Cardiac septum (tissue), 1 donor: ENCODE data around the gene MZB1. TPM values are rescaled to one million over a fixed set of nuclear protein-coding genes. Genes with fewer than 3 reads are reported as not detected.
"Not testable (repeated sequence)": the region's sequence is repeated elsewhere in the genome, so short reads cannot be mapped to it uniquely, and the experiment has no call there.

Experiments used
- DNase-seq: peaks from one replicate; pipeline ENCODE4 v3.0.0-alpha.2; 2020; ENCODE audit warnings: low spot score
- intact Hi-C: fragments of 100-400 bp; cut with DNase I; formaldehyde crosslinking; loops from one replicate; pipeline ENCODE4 v1.14.0; 2022
- total RNA-seq: library from RNA; stranded (reverse); fragmentation: NEBNext Ultra II Directional; extraction: Animal tissue kit (Norgen Biotek cat#: 25700); gene quantifications from one replicate; pipeline ENCODE4 v1.2.1, GENCODE V29; 2021
- donor health status: DM: no; HTN: no; CAD: no.

The MZB1 gene
- total RNA-seq, 1 donor from 2014 or later, result 0.51 TPM

DNA sequence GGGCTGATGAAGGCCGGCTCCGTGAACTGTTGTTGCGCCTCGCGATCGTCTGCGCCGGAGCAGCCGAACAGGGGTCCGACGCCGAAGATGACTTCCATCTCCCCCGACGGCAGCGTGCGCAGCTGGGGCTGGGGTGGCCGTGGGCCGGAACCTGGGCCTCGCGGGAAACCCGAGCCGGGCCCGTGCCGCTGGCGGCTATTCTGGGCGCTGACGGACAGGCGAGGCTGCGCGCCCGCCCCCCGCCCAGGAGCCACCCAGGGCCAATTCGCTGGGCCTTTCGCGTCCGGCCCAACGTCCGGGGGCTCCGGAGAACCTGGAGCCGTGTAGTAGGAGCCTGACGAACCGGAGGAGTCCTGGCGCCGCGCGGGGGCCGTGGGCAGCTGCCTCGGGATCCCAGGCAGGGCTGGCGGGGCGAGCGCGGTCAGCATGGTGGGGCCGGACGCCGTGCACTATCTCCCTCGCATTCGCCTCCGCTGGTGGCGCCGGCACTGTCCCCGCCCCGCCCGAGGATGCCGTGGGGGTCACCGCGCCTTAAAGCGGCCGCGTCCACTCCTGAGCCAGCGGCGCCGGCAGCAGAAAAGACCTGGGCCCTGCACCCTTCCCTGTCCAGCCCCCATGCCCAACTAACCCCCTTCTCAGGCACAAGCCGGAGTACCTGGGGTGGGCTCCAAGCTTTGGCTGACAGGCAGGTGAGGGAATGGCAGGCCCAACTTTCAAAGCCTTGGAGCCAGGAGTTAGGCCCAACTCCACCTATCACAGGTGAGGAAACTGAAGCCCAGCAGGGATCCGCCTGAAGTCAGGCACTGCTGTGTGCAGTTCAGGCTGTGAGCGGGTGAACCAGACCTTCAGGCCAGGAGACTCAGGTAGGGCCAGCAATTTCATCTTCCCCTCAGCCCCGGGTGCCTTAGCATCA, 5.2 kb upstream of the MZB1 start, which contains the start of gene PROB1:
Gene PROB1 (minus strand): TSS at position 451 of the 913 bp plus-strand sequence. CDS start 23 bp downstream, at position 428.
- peak; percentile 87 for DNase-seq
- intact Hi-C loops, result loop anchor here (2.0 to 5.0 kb wide), 4 partner anchors 24 to 128 kb away; partner anchors contain the start of genes MATR3 and PAIP2

- DNase-seq, result no peak
- intact Hi-C loops, result loop anchor here (2.0 to 5.0 kb wide), 4 partner anchors 25 to 127 kb away; partner anchors contain the start of genes MATR3 and PAIP2
Observed at GRCh38 chr5:139394123-139394653, 4.5 kb upstream of the MZB1 start.

DNA sequence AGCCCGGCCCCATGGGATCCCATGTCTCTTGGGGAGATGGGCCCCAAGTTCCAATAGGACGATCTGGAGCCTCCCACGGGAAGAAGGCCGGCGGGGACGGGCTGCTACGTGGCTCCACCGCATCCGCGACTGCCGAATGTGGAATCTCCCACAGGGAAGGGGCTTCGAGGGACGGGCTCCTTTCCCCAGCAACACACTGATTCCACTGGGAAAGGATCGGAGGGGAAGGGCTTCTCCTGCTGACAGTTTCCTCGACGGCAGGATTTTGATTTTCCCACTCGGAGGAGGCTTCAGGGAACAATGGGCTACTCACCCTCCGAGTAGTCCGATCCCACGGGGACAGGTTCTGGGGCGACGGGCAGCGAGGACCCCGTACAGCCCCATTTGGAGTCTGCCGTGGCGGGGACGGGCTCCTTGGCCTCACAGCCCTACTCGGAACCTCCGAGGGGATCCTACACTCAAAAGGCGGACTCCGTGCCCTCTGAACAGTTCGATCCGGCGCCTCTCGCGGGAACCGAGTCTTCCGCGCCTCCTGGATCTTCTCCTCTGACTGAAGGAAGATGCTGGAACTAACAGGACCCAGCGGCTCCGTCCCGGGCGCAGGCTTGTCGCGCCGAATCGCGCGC, 3.9 kb upstream of the MZB1 start:
- DNase-seq, result no peak
- intact Hi-C loops, result loop anchor here (2.0 to 5.0 kb wide), 4 partner anchors 25 to 126 kb away; partner anchors contain the start of genes MATR3 and PAIP2

GRCh38 chr5:139392678-139393496, 3.2 kb upstream of the MZB1 start:
- peak; percentile 87 for DNase-seq
- intact Hi-C loops, result loop anchor here (5.0 kb wide), 3 partner anchors 51 to 126 kb away; partner anchors contain the start of genes MATR3 and PAIP2

- no peak for DNase-seq
- intact Hi-C loops, result loop anchor here (5.0 kb wide), 3 partner anchors 50 to 125 kb away; partner anchors contain the start of genes MATR3 and PAIP2
Observed at GRCh38 chr5:139392324-139392677, 2.6 kb upstream of the MZB1 start.

DNA sequence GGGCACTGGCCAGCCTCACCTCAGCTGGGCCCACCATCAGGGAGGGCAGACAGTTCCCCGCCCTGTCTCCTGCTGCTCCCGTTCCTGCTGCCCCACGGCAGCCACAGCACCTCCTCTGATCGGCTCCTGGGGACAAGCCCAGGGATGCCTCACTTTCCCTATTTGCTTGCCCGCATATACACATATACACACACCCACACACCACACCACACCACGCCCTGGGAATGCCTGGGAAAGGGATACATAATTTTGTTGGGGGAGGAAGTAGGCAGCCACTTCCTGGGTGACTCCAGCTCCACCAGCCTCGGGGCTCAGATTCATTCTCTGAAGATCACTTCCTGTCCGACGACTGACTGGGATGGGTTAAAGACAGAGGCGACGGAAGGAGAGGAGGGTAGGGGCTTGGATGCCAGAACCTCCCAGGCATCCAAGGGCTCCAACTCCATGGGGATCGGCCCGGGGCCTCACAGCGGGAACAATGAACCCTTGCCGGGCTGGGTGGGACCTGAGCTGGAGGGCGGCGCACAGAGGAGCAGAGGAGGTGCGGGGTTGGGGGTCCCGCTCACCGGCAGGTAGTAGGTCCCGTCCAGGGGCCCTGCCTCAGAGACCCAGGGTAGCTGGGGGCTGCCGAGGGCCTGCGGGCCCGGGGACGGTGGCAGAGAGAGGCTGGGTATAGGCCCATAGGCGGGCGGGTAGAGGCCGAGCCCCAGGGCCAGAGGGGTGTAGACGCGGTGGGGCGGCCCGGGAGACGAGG, 2.0 kb upstream of the MZB1 start:
- DNase-seq, result no peak
- intact Hi-C loops, result loop anchor here (5.0 kb wide), 3 partner anchors 49 to 124 kb away; partner anchors contain the start of genes MATR3 and PAIP2

- intact Hi-C loops, result loop anchor here (5.0 kb wide), 3 partner anchors 49 to 124 kb away; partner anchors contain the start of genes MATR3 and PAIP2
- DNase-seq, result peak; percentile 46
Observed at GRCh38 chr5:139390639-139391569, 1.2 kb upstream of the MZB1 start.

- intact Hi-C loops, result no loop called here
Observed at GRCh38 chr5:139388198-139388821, 1.4 kb downstream of the MZB1 start.

DNA sequence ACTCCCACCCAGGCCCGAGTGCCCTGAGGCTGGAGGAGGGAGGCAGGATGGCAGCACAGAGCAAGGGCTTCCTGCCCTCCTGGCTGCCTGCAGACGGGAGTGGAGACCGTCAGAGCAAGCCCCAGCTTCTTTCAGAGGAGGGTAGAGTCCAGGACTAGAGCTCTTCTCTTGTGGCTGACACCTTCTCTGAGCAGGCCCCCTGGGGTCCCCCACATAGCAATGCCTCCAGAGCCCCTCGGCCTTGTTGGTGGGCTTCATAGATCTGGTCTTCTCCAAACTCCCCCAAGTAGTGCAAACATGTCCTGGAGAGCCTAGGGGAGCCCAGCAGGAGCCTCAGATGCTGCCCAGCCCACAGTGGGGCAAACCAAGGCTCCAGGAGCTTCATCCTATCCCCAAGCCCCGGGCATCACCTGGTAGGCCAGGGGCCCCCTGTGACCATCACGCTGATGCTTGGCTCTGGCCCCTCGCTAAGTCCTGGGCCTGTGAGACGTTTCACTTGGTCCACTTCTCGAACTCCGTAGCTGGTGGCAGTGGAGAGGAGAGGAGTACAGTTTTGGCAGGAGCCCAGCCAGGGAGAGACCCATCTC, 2.0 kb downstream of the MZB1 start:
- DNase-seq, result no peak
- intact Hi-C loops, result no loop called here

More at GRCh38 chr5:139388198-139388821, 1.4 kb downstream of the MZB1 start:
- DNase-seq, result no peak

DNA sequence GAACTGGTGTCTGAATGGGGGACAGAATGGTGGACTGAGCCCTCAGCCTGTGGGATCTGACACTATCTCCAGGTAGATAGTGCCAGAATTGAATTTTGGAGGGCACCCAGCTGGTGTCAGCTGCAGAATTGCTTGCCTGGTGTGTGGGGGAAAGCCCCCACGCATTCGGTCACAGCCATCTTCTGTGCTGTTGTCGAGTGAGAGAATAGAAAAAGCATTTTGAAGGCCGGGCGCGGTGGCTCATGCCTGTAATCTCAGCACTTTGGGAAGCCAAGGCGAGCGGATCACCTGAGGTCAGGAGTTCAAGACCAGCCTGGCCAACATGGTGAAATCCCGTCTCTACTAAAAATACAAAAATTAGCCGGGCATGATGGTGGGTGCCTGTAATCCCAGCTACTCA, 2.8 kb downstream of the MZB1 start:
- intact Hi-C loops, DNase-seq: not testable (repeated sequence)

GRCh38 chr5:139386050-139386438, 3.7 kb downstream of the MZB1 start:
- DNase-seq, result no peak
- intact Hi-C loops, result no loop called here

DNA sequence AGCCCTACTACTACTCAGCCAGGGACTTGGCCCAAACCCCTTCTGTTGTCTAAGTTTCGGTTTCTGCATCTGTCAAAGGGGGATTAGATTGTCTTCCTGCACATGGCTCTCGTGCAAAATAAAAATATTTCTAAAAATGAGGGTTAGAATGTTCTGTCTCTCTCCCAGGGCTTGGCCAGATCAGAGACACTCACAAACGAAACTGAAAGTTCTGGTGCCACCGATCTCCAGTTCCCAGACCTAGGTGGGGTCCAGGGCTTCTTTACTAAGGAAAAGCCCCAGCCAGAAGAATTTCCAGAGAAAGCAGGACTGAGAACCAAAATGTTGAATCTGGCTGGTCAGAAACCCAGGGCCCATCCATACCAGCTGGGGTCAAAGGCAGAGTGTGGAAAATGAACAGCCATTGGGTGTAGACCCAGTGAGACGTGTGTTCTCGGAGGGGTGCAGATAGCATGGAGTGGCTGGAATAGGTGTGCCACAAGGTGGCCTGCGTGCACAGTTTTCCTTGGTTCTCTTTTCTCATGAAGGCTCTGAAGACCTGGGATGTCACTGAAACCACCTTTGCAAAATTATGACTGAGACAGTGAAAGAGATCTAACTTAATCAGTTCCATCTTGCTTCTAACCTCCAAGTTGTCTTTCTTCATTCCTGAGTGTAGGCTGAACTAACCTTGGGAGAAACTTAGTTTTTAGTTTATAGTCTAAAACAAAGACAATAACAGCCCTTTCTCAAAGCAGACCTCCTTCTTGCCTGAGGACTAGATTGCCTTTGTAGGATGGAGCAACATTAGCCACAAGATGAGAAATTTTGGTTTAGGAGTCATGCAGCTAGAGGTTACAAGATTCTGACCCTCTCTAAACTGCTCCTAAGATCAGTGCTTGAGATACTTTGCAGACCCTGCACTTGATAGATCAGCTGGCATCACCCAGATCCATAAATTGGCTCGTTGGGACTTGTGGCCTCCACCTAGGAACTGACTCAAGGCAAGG, 4.4 kb downstream of the MZB1 start:
- intact Hi-C loops, result no loop called here

DNA sequence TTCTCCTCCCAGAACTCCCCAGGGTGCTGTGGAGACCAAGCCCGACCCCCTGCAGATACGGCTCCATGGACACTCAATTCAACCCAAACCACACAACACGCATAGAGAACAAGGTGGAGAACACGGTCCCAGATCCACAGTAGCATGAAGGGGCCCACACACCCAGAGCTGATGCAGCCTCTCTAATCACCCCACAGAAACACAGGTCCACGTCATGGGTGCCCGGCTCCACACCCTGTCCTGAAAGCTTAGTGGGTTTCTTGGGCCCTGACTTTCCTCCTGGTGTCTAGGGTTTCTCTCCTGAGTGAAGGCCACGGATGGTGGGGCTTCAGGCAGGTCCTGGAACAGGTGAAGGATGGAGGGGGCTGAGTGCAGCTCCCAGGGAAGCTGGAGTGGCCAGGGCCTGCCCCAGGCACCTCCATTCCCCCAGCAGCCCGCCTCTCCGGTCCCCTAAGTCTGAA, 5.1 kb downstream of the MZB1 start:
- DNase-seq, result no peak
- intact Hi-C loops, result no loop called here

More for the DNA sequence above, 4.4 kb downstream of the MZB1 start:
- no peak for DNase-seq

DNA sequence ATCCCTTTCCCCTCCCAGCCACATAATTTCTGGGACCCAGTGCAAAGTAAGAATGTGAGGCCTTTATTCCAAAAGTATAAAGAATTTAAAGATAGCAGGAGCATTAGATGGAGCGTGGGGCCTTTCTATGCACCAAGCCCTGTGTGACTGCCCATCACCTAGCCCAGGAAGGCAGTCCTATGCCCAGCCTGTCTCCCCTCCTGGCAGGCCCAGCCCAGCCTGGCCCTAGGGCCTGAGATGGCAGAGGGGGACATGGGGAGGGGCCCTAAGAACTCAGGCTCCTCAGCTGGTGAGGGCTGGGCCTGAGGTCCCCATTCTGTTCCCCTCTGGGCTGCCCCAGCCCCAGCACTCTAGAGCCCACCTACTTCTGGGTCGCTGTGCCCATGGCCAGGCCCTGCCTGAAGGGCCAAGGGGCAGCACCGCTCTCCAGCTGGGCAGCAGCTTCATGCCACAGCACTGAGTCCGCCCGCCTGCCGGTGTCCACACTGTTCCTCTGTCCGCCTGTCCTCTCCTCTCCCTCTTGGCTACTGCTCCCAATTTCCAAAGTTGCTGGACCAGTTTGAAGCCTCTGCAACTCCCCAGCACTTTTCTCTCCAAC, 5.6 kb downstream of the MZB1 start:
- intact Hi-C loops, result no loop called here
- no peak for DNase-seq
